ENCODE measurements around the gene SLC9A5. TPM values are rescaled to one million over a fixed set of nuclear protein-coding genes. Genes with fewer than 3 reads are reported as not detected.

Gene SLC9A5
- total RNA-seq, 1 experiment from 2014 or later: not detected

- in situ Hi-C loops (cut with HindIII; ENCODE audit: low pct_unique_long_range_greater_than_20kb, low sequenced_read_pairs): no loop called here
- peak; percentile 67 for DNase-seq (ENCODE audit: low read depth)
Observed at GRCh38 chr16:67236563-67237395, 12.0 kb upstream of the SLC9A5 start.

- in situ Hi-C loops (cut with HindIII; ENCODE audit: low pct_unique_long_range_greater_than_20kb, low sequenced_read_pairs): no loop called here
Observed at GRCh38 chr16:67237396-67238277, 11.1 kb upstream of the SLC9A5 start.

GRCh38 chr16:67238278-67238575, 10.6 kb upstream of the SLC9A5 start:
- in situ Hi-C loops (cut with HindIII; ENCODE audit: low pct_unique_long_range_greater_than_20kb, low sequenced_read_pairs): no loop called here
- DNase-seq (ENCODE audit: low read depth): no peak

More at GRCh38 chr16:67237396-67238277, 11.1 kb upstream of the SLC9A5 start:
- DNase-seq (ENCODE audit: low read depth): no peak

GRCh38 chr16:67238806-67239470, 9.8 kb upstream of the SLC9A5 start:
- no peak for DNase-seq (ENCODE audit: low read depth)
- in situ Hi-C loops (cut with HindIII; ENCODE audit: low pct_unique_long_range_greater_than_20kb, low sequenced_read_pairs): no loop called here

- peak; percentile 19 for DNase-seq (ENCODE audit: low read depth)
- in situ Hi-C loops (cut with HindIII; ENCODE audit: low pct_unique_long_range_greater_than_20kb, low sequenced_read_pairs): no loop called here
Observed at GRCh38 chr16:67240506-67240905, 8.3 kb upstream of the SLC9A5 start.

- DNase-seq (ENCODE audit: low read depth): peak; percentile 52
- in situ Hi-C loops (cut with HindIII; ENCODE audit: low pct_unique_long_range_greater_than_20kb, low sequenced_read_pairs): no loop called here
Observed at GRCh38 chr16:67241008-67241900, 7.5 kb upstream of the SLC9A5 start.

GRCh38 chr16:67242138-67242730, 6.5 kb upstream of the SLC9A5 start:
- DNase-seq (ENCODE audit: low read depth): no peak
- in situ Hi-C loops (cut with HindIII; ENCODE audit: low pct_unique_long_range_greater_than_20kb, low sequenced_read_pairs): no loop called here

GRCh38 chr16:67243481-67243880, 5.3 kb upstream of the SLC9A5 start:
- in situ Hi-C loops (cut with HindIII; ENCODE audit: low pct_unique_long_range_greater_than_20kb, low sequenced_read_pairs): no loop called here

GRCh38 chr16:67244387-67245185, 4.2 kb upstream of the SLC9A5 start:
- DNase-seq (ENCODE audit: low read depth): peak; percentile 70
- in situ Hi-C loops (cut with HindIII; ENCODE audit: low pct_unique_long_range_greater_than_20kb, low sequenced_read_pairs): no loop called here

More at GRCh38 chr16:67243481-67243880, 5.3 kb upstream of the SLC9A5 start:
- DNase-seq (ENCODE audit: low read depth): no peak

- DNase-seq (ENCODE audit: low read depth): no peak
- in situ Hi-C loops (cut with HindIII; ENCODE audit: low pct_unique_long_range_greater_than_20kb, low sequenced_read_pairs): no loop called here
Observed at GRCh38 chr16:67245186-67245585, 3.6 kb upstream of the SLC9A5 start.

GRCh38 chr16:67245674-67246080, 3.1 kb upstream of the SLC9A5 start:
- in situ Hi-C loops (cut with HindIII; ENCODE audit: low pct_unique_long_range_greater_than_20kb, low sequenced_read_pairs): no loop called here

GRCh38 chr16:67246081-67246755, 2.6 kb upstream of the SLC9A5 start:
- in situ Hi-C loops (cut with HindIII; ENCODE audit: low pct_unique_long_range_greater_than_20kb, low sequenced_read_pairs): no loop called here
- peak; percentile 71 for DNase-seq (ENCODE audit: low read depth)

More at GRCh38 chr16:67245674-67246080, 3.1 kb upstream of the SLC9A5 start:
- no peak for DNase-seq (ENCODE audit: low read depth)

- DNase-seq (ENCODE audit: low read depth): no peak
- in situ Hi-C loops (cut with HindIII; ENCODE audit: low pct_unique_long_range_greater_than_20kb, low sequenced_read_pairs): no loop called here
Observed at GRCh38 chr16:67246756-67247191, 2.0 kb upstream of the SLC9A5 start.

- in situ Hi-C loops (cut with HindIII; ENCODE audit: low pct_unique_long_range_greater_than_20kb, low sequenced_read_pairs): no loop called here
- DNase-seq (ENCODE audit: low read depth): peak; percentile 85
Observed at GRCh38 chr16:67247192-67248072, 1.3 kb upstream of the SLC9A5 start, which contains the start of gene FHOD1. Gene FHOD1, minus strand, starts transcription at chr16:67247481. Its CDS starts 71 bp downstream, at chr16:67247410.

GRCh38 chr16:67248073-67248400, 742 bp upstream of the SLC9A5 start:
- in situ Hi-C loops (cut with HindIII; ENCODE audit: low pct_unique_long_range_greater_than_20kb, low sequenced_read_pairs): no loop called here
- DNase-seq (ENCODE audit: low read depth): no peak

Measured in Caki2 (cell line).